ENCODE measurements around the gene ARAP2. TPM values are rescaled to one million over a fixed set of nuclear protein-coding genes. Genes with fewer than 3 reads are reported as not detected.

The ARAP2 gene
- total RNA-seq, 1 experiment from 2014 or later = 13.6 TPM

DNA sequence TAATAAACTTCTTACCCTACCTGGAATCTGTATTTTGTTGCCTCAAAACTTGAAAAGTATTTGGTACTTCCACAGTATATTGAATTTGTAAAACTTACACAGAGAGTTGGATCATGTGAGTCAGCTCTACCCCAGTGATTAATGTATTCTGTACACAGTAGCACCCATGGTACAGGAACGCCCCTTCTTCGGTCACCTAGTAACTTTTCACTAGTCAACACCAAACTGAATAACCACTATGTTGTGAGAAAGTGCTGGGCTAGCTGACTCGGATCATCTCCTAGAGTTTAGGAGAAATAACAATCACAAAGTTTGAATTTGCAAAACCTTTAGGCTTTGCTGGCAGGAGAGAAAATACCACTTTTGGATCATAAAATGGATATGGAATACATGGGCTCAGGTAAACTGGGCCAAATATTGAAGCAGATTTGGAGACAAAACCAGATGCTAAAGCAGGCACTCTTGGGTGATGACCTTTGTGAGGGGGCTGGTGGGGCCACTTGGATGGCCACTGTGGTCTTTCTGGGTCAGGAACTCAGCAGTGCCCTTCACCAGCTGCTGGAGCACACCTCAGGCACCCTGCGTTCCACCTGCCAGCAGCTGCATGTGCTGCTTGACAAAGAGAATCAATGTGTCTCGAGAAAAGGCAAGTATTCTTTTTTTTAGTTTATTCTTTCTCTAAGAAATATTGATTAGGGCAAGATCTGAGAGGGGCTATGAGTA, 37.2 kb upstream of the ARAP2 start, which contains the start of gene DTHD1 (continued):
- TF ChIP-seq, protein P1, sequence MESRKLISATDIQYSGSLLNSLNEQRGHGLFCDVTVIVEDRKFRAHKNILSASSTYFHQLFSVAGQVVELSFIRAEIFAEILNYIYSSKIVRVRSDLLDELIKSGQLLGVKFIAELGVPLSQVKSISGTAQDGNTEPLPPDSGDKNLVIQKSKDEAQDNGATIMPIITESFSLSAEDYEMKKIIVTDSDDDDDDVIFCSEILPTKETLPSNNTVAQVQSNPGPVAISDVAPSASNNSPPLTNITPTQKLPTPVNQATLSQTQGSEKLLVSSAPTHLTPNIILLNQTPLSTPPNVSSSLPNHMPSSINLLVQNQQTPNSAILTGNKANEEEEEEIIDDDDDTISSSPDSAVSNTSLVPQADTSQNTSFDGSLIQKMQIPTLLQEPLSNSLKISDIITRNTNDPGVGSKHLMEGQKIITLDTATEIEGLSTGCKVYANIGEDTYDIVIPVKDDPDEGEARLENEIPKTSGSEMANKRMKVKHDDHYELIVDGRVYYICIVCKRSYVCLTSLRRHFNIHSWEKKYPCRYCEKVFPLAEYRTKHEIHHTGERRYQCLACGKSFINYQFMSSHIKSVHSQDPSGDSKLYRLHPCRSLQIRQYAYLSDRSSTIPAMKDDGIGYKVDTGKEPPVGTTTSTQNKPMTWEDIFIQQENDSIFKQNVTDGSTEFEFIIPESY (IDR thresholded peaks at IDR 0.05; ENCODE audit: extremely low read depth, insufficient replicate concordance, low read length) = no peak

DNA sequence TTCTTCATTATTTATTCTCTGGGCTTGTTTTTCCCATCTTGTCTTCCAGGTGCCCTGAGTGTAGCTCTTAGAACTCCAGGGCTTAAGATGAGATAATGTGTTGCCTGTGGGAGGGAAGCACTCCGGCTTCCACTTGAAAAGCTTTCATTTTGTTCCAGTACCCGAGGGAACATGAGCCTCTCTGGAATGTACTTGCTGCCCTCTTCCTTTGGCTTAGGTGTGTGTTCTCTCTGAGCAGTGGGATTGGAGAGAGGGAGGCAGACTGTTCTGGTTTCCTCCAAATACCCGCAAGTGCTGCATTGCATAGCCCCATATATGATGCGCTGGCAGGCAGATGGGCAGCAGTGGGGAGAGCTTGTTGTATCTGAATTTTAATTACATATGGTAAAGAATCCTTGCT, 36.2 kb upstream of the ARAP2 start:
- intact Hi-C loops (cut with micrococcal nuclease) = no loop called here
- ChIA-PET POLR2A (no interaction called here), RAD21 (ENCODE audit: low non-redundant PET in 1 of 2, low total read pairs in 2 of 2, uncharacterized antibody in 2 of 2, unreplicated experiment in 2 of 2) (no interaction called here), CTCF (no interaction called here)
- Histone ChIP-seq H3K36me3 (ENCODE audit: control insufficient read depth in 1 of 2, insufficient read depth in 2 of 2, low read length in 2 of 2) (no peaks in the 10 kb centered on the region), H3K27me3 (ENCODE audit: insufficient read depth, low read length) (no peaks in the 10 kb centered on the region), H3K4me3 (replicated peaks in 1 of 2; ENCODE audit: low read depth in 1 of 2, low read length in 2 of 2) (no peak overlapping the region), H2AFZ (ENCODE audit: low read depth, low read length, poor library complexity, severe bottlenecking) (no peak overlapping the region), H3K79me2 (ENCODE audit: insufficient read depth, low read length) (no peaks in the 10 kb centered on the region), H4K20me1 (ENCODE audit: insufficient read depth) (no peaks in the 10 kb centered on the region), H3K9ac (ENCODE audit: low read length) (no peak overlapping the region), H3K9me2 (ENCODE audit: insufficient read depth) (no peaks in the 10 kb centered on the region), H3K27ac (ENCODE audit: low read depth, low read length) (no peak overlapping the region), H3K4me1 (ENCODE audit: control insufficient read depth in 1 of 2, insufficient read depth in 2 of 2, low read length in 2 of 2) (no peaks in the 10 kb centered on the region), H3K9me3 (ENCODE audit: control insufficient read depth in 1 of 2, insufficient read depth in 1 of 2, low read depth in 1 of 2, low read length in 2 of 2) (no peaks in the 10 kb centered on the region), H3K4me2 (ENCODE audit: low read length) (no peak overlapping the region)
- no peak for TF ChIP-seq ELF1 (IDR thresholded peaks at IDR 0.05; ENCODE audit: borderline replicate concordance, low read depth)
- no peak for TF ChIP-seq TCF7L2 (IDR thresholded peaks at IDR 0.05; ENCODE audit: borderline replicate concordance, extremely low read depth, insufficient read depth, insufficient read length)
- TF ChIP-seq JUND (IDR thresholded peaks at IDR 0.05) = no peak
- TF ChIP-seq CEBPB (IDR thresholded peaks at IDR 0.05; ENCODE audit: low read depth) = no peak
- no peak for TF ChIP-seq POLR2A (IDR thresholded peaks at IDR 0.05; ENCODE audit: borderline replicate concordance, extremely low read depth, insufficient read depth, insufficient read length)
- TF ChIP-seq ZFX (IDR thresholded peaks at IDR 0.05) = no peak
- TF ChIP-seq, protein P2, sequence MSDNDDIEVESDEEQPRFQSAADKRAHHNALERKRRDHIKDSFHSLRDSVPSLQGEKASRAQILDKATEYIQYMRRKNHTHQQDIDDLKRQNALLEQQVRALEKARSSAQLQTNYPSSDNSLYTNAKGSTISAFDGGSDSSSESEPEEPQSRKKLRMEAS (IDR thresholded peaks at IDR 0.05) = no peak
- no peak for TF ChIP-seq YY1 (IDR thresholded peaks at IDR 0.05; ENCODE audit: extremely low read depth, insufficient replicate concordance, low read depth, low read length)
- TF ChIP-seq, protein P1 (IDR thresholded peaks at IDR 0.05; ENCODE audit: extremely low read depth, insufficient replicate concordance, low read length) = no peak
- TF ChIP-seq POLR2AphosphoS5 (IDR thresholded peaks at IDR 0.05; ENCODE audit: low read depth, low read length) = no peak
- TF ChIP-seq, protein P3, sequence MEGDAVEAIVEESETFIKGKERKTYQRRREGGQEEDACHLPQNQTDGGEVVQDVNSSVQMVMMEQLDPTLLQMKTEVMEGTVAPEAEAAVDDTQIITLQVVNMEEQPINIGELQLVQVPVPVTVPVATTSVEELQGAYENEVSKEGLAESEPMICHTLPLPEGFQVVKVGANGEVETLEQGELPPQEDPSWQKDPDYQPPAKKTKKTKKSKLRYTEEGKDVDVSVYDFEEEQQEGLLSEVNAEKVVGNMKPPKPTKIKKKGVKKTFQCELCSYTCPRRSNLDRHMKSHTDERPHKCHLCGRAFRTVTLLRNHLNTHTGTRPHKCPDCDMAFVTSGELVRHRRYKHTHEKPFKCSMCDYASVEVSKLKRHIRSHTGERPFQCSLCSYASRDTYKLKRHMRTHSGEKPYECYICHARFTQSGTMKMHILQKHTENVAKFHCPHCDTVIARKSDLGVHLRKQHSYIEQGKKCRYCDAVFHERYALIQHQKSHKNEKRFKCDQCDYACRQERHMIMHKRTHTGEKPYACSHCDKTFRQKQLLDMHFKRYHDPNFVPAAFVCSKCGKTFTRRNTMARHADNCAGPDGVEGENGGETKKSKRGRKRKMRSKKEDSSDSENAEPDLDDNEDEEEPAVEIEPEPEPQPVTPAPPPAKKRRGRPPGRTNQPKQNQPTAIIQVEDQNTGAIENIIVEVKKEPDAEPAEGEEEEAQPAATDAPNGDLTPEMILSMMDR (IDR thresholded peaks at IDR 0.05 in 2 of 3, conservative IDR thresholded peaks at IDR 0.05 in 1 of 3; ENCODE audit: borderline replicate concordance in 1 of 3, insufficient read depth in 1 of 3, low read depth in 2 of 3, low read length in 2 of 3) = no peak
- no peak for TF ChIP-seq EGR1 (IDR thresholded peaks at IDR 0.05; ENCODE audit: low read depth)
- TF ChIP-seq, protein P4, sequence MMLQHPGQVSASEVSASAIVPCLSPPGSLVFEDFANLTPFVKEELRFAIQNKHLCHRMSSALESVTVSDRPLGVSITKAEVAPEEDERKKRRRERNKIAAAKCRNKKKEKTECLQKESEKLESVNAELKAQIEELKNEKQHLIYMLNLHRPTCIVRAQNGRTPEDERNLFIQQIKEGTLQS (IDR thresholded peaks at IDR 0.05) = no peak
- TF ChIP-seq SIN3A (IDR thresholded peaks at IDR 0.05; ENCODE audit: low read depth) = no peak
- no peak for TF ChIP-seq ZNF274 (IDR thresholded peaks at IDR 0.05; ENCODE audit: low read depth, low read length)
- no peak for TF ChIP-seq RAD21 (IDR thresholded peaks at IDR 0.05; ENCODE audit: low read depth)
- TF ChIP-seq CBX3 (IDR thresholded peaks at IDR 0.05; ENCODE audit: low read depth) = no peak
- no peak for DNase-seq (ENCODE audit: low read depth, low spot score)
- ATAC-seq = no peak
- no TSS peak for BruUV-seq (replicated peaks)

Data from HCT116 (cell line).